Sigmoid colon (tissue), 4 donors: ENCODE measurements around the gene PRKAG2.

Experiments
- CTCF ChIP-seq, 4 experiments: fragments of 450-650 bp in 3 of 4; fragments of 200-600 bp in 1 of 4; IDR thresholded peaks; one replicate each; pipeline ENCODE4 v1.5.1; 2016 to 2019; ENCODE audit warnings: antibody characterized with exemption in 4 of 4, mild to moderate bottlenecking in 3 of 4, moderate library complexity in 2 of 4
- EP300 ChIP-seq, 4 donors: sonication (generic); formaldehyde crosslinking; IDR thresholded peaks; one replicate each; pipeline ENCODE4 v1.6.1; 2017; ENCODE audit warnings: antibody characterized with exemption in 4 of 4
- POLR2A ChIP-seq, 2 donors: fragments of 450-650 bp; IDR thresholded peaks; one replicate each; pipeline ENCODE4 v1.6.1; 2016; ENCODE audit warnings: antibody characterized with exemption in 2 of 2, mild to moderate bottlenecking in 2 of 2, moderate library complexity in 2 of 2
- POLR2AphosphoS5 ChIP-seq, 4 donors: sonication (generic); formaldehyde crosslinking; IDR thresholded peaks; one replicate each; pipeline ENCODE4 v1.6.1; 2017; ENCODE audit warnings: antibody characterized with exemption in 4 of 4

- TF ChIP-seq CTCF (IDR thresholded peaks at IDR 0.05): no peak
- TF ChIP-seq POLR2A (IDR thresholded peaks at IDR 0.05): no peak
- TF ChIP-seq POLR2AphosphoS5 (IDR thresholded peaks at IDR 0.05): no peak
- TF ChIP-seq EP300 (IDR thresholded peaks at IDR 0.05): no peak
Observed at GRCh38 chr7:151896086-151896485, 19.2 kb upstream of the PRKAG2 start.
